DMS79 (cell line): ENCODE results near the gene KCTD5.

Source experiments
- DNase-seq: peaks from one replicate; lab custom pipeline; 2025; lab: John Stamatoyannopoulos, UW

KCTD5 gene

DNA sequence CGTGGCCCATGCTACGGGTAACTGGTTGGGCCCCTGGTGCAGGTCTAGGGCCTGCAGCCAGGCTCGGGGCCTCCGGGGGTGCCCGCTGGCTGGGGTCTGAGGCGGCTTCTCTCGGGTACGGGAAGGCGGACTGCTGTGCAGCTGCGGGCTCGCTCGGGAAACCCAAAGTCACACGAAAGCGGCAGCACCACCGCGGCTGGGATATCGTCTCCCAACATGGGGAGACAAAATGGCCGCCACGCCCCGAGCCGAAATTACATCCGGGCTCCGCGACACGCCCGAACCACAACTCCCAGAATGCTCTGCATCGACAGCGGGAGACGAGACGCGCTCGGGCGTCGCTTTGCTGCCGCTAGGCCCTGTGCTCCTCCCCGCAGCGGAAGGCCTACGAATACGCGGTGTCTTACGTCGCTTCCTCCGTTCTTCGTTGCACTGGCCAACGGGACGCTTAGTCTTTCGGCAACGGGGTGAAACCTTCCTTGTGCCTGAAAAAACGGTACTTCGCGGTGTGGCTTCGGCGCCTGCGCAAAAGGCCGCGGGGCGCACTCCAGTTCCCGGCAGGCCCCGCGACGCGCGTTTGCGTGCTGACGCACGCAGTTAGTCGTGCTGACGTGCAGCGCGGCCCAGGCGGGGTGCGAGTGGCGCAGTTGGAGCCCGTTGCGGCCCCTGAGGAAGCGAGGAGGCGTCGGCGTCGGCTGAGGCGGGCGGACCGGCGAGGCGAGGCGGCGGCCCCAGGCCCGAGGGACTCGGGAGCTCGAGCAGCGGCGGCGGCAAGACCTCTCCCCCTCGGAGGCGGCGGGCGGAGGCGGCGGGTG is 69.9 kb downstream of the KCTD5 start, which contains the start of gene SRRM2:
Gene SRRM2 (plus strand): TSS at position 604 of the 815 bp plus-strand sequence. CDS start 3,727 bp downstream, outside the sequence.
- DNase-seq = peak; percentile 92

DNA sequence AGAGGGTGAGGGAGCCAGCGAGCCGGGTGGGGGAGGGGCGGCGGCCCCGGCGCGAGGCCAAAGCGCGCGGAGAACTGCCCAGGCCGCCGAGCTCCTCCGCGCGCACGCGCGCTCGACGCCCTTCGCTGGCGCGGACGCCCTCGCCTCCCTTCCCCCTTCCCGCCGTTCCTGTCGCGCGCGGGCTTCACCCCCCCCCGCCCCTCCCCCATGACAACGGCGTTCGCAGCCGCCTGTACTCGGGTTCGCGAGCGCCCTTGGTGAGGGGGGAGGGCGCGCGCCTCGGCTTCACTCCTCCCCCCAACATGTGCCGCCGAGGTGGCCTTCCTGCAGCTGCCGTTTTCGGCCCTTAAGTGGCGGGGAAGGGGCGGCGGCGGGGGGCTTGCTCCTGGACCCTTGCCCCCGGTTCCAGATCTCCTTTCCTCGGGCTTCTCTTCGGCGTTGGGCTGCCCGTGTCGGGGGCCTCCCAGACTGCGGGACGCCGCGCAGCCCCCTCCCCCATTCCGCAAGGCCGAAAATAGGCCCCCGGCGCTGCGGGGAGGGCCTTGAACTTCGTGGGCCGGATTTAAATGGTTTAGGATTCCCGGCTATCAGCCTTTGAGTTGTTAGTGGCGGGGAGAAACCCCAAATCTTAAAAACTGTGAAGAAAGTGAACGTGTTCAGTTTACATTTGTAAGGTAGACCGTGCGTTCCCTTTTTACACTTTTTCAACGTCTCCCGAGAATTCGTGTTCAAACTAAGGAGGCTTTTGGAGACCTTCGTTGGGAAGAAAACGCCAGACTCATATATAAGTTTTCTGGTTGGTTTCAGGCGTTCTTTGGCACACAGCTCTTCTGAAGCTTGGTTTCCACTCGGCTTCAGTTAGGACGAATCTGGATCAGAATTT is 70.8 kb downstream of the KCTD5 start:
- DNase-seq = peak; percentile 57

GRCh38 chr16:2753733-2754020 is 71.4 kb downstream of the KCTD5 start:
- DNase-seq = no peak

GRCh38 chr16:2755158-2755557 is 72.8 kb downstream of the KCTD5 start:
- DNase-seq = no peak

DNA sequence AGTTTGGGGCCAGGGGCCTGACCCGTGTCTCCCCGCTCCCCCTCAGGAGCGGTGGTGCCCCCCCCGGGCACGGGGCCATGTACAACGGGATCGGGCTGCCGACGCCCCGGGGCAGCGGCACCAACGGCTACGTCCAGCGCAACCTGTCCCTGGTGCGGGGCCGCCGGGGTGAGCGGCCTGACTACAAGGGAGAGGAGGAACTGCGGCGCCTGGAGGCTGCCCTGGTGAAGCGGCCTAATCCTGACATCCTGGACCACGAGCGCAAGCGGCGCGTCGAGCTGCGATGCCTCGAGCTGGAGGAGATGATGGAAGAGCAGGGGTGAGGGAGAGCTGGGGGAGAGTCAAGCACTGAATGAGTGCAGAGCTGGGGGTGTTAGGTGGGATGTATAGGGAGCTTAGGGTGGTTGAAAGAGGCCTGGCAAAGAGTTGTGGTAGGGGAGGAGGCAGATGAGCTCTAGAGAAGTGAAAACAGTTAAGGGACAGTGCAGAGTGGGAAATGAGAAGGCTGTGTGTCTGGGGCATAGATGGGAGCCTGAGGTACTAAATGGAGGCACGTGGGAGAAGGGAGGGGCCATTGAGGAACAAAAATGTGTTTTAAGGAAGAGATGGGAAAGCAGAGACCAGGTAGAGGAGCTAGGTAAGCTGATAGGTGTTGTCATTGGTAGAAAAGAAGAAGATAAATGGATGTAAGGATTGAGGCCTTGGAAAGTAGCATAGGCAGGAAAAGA is 74.1 kb downstream of the KCTD5 start:
- DNase-seq = no peak

- DNase-seq = no peak
These were observed 75.0 kb downstream of the KCTD5 start for GRCh38 chr16:2757344-2757743.
